ENCODE measurements around the gene M1AP.

M1AP gene

GRCh38 chr2:74548285-74548899 lies 99.7 kb downstream of the M1AP start:
- DNase-seq (ENCODE audit: low spot score) = no peak

GRCh38 chr2:74546004-74546403 lies 102.1 kb downstream of the M1AP start:
- DNase-seq (ENCODE audit: low spot score) = no peak

GRCh38 chr2:74544634-74545033 lies 103.5 kb downstream of the M1AP start:
- DNase-seq (ENCODE audit: low spot score) = no peak

- DNase-seq (ENCODE audit: low spot score) = no peak
These were observed 105.2 kb downstream of the M1AP start for GRCh38 chr2:74542978-74543377.

GRCh38 chr2:74540291-74540690 lies 107.8 kb downstream of the M1AP start:
- DNase-seq (ENCODE audit: low spot score) = no peak

- DNase-seq (ENCODE audit: low spot score) = no peak
These were observed 109.2 kb downstream of the M1AP start for GRCh38 chr2:74538881-74539339.

- DNase-seq (ENCODE audit: low spot score) = no peak
These were observed 111.0 kb downstream of the M1AP start for GRCh38 chr2:74537140-74537539.

- no peak for DNase-seq (ENCODE audit: low spot score)
These were observed 111.8 kb downstream of the M1AP start for GRCh38 chr2:74536166-74536950.

GRCh38 chr2:74535440-74535965 lies 112.6 kb downstream of the M1AP start:
- DNase-seq (ENCODE audit: low spot score) = no peak

GRCh38 chr2:74534411-74534810 lies 113.7 kb downstream of the M1AP start:
- DNase-seq (ENCODE audit: low spot score) = no peak

- no peak for DNase-seq (ENCODE audit: low spot score)
These were observed 114.7 kb downstream of the M1AP start for GRCh38 chr2:74533464-74533863.

GRCh38 chr2:74532222-74532621 lies 115.9 kb downstream of the M1AP start:
- peak; percentile 75 for DNase-seq (ENCODE audit: low spot score)

- DNase-seq (ENCODE audit: low spot score) = no peak
These were observed 116.5 kb downstream of the M1AP start for GRCh38 chr2:74531666-74532065.

- DNase-seq (ENCODE audit: low spot score) = peak; percentile 94
These were observed 117.6 kb downstream of the M1AP start for GRCh38 chr2:74530239-74531187.

GRCh38 chr2:74529357-74530238 lies 118.5 kb downstream of the M1AP start, which contains the start of the genes AUP1 and HTRA2:
Gene AUP1, minus strand, starts transcription at chr2:74529706. Its CDS starts 77 bp downstream, at chr2:74529629.
Gene HTRA2, plus strand, starts transcription at chr2:74529933. Its CDS starts 74 bp downstream, at chr2:74530007.
- peak; percentile 94 for DNase-seq (ENCODE audit: low spot score)

- no peak for DNase-seq (ENCODE audit: low spot score)
These were observed 119.4 kb downstream of the M1AP start for GRCh38 chr2:74528600-74529356.

- no peak for DNase-seq (ENCODE audit: low spot score)
These were observed 120.4 kb downstream of the M1AP start for GRCh38 chr2:74527741-74528140.

GRCh38 chr2:74526649-74527230 lies 121.4 kb downstream of the M1AP start:
- DNase-seq (ENCODE audit: low spot score) = no peak

GRCh38 chr2:74525717-74526648 lies 122.1 kb downstream of the M1AP start, which contains the start of gene DQX1:
Gene DQX1, minus strand, starts transcription at chr2:74526231. Its CDS starts 502 bp downstream, at chr2:74525729.
- DNase-seq (ENCODE audit: low spot score) = peak; percentile 39

All from hematopoietic multipotent progenitor cell treated with erythropoietin and hydrocortisone succinate and interleukin-3 and kit ligand, for 15 days (in vitro differentiated cells).